GM21515 (cell line): ENCODE data around the gene LCE4A.
"Not testable (repeated sequence)": the region's sequence is repeated elsewhere in the genome, so short reads cannot be mapped to it uniquely, and the experiment has no call there.

Experiments
- ATAC-seq: cut with Tn5 transposase; IDR thresholded peaks from one replicate; pipeline ENCODE4 v1.9.1; 2021; ENCODE audit not compliant: unreplicated experiment

The LCE4A gene

GRCh38 chr1:152707860-152708259 lies at the start of gene LCE4A:
TSS of gene LCE4A (plus strand) at chr1:152708160. CDS start at chr1:152709076, 916 bp downstream.
- no peak for ATAC-seq

- ATAC-seq = no peak
Observed at GRCh38 chr1:152658649-152659048, 49.3 kb upstream of the LCE4A start.

- ATAC-seq = no peak
Observed at GRCh38 chr1:152663098-152663497, 44.9 kb upstream of the LCE4A start, which contains the start of gene LCE2D. TSS of gene LCE2D (plus strand) at chr1:152663380. CDS start at chr1:152664106, 726 bp downstream.

GRCh38 chr1:152666171-152666570 lies 41.8 kb upstream of the LCE4A start:
- ATAC-seq = not testable (repeated sequence)

GRCh38 chr1:152667648-152668047 lies 40.3 kb upstream of the LCE4A start:
- no peak for ATAC-seq

GRCh38 chr1:152673016-152673415 lies 34.9 kb upstream of the LCE4A start:
- ATAC-seq = no peak

GRCh38 chr1:152674983-152675382 lies 33.0 kb upstream of the LCE4A start, which contains the start of gene LCE2C:
TSS of gene LCE2C (plus strand) at chr1:152675279. CDS start at chr1:152676016, 737 bp downstream.
- not testable (repeated sequence) for ATAC-seq

GRCh38 chr1:152679459-152679858 lies 28.5 kb upstream of the LCE4A start:
- ATAC-seq = no peak

- no peak for ATAC-seq
Observed at GRCh38 chr1:152681616-152682015, 26.3 kb upstream of the LCE4A start.

GRCh38 chr1:152683846-152684245 lies 24.1 kb upstream of the LCE4A start:
- ATAC-seq = no peak

GRCh38 chr1:152685823-152686222 lies 22.1 kb upstream of the LCE4A start, which contains the start of gene LCE2B:
TSS of gene LCE2B (plus strand) at chr1:152686123. CDS start at chr1:152686844, 721 bp downstream.
- not testable (repeated sequence) for ATAC-seq

- no peak for ATAC-seq
Observed at GRCh38 chr1:152697701-152698600, 10.0 kb upstream of the LCE4A start, which contains the start of gene LCE2A. TSS of gene LCE2A (plus strand) at chr1:152698345. CDS start at chr1:152698902, 557 bp downstream.

GRCh38 chr1:152699746-152700145 lies 8.2 kb upstream of the LCE4A start:
- ATAC-seq = no peak

- ATAC-seq = no peak
Observed at GRCh38 chr1:152718238-152718637, 10.3 kb downstream of the LCE4A start.

GRCh38 chr1:152725261-152725660 lies 17.3 kb downstream of the LCE4A start:
- ATAC-seq = no peak

GRCh38 chr1:152728986-152729385 lies 21.0 kb downstream of the LCE4A start:
- no peak for ATAC-seq

- ATAC-seq = no peak
Observed at GRCh38 chr1:152735648-152736047, 27.7 kb downstream of the LCE4A start.

GRCh38 chr1:152737997-152738396 lies 30.0 kb downstream of the LCE4A start:
- ATAC-seq = no peak

GRCh38 chr1:152739841-152740240 lies 31.9 kb downstream of the LCE4A start:
- ATAC-seq = no peak

GRCh38 chr1:152741656-152742055 lies 33.7 kb downstream of the LCE4A start:
- no peak for ATAC-seq

GRCh38 chr1:152743371-152744145 lies 35.6 kb downstream of the LCE4A start:
- no peak for ATAC-seq
